BLaER1 treated with 17β-estradiol and CSF1 and Interleukin-3, amounts not matched to agents 10 nM and 100 nM (cell line): ENCODE results near the gene DUSP5.
"Not testable (repeated sequence)": the region's sequence is repeated elsewhere in the genome, so short reads cannot be mapped to it uniquely, and the experiment has no call there.

Experiments
- H3K27ac ChIP-seq, 11 experiments: shearing (Covaris generic); formaldehyde crosslinking; 2 replicates each; pipeline ENCODE4 v1.8.1; 2022
- H3K27me3 ChIP-seq, 11 experiments: shearing (Covaris generic); formaldehyde crosslinking; 2 replicates each; pipeline ENCODE4 v1.8.1; 2022
- H3K36me3 ChIP-seq, 11 experiments: shearing (Covaris generic); formaldehyde crosslinking; 2 replicates each; pipeline ENCODE4 v1.8.1; 2022
- H3K4me1 ChIP-seq, 10 experiments: shearing (Covaris generic); formaldehyde crosslinking; 2 replicates each; pipeline ENCODE4 v1.8.1; 2022
- H3K4me2 ChIP-seq, 11 experiments: shearing (Covaris generic); formaldehyde crosslinking; 2 replicates each; pipeline ENCODE4 v1.8.1; 2022
- H3K4me3 ChIP-seq, 10 experiments: shearing (Covaris generic); formaldehyde crosslinking; 2 replicates each; pipeline ENCODE4 v1.8.1; 2022
- H3K9ac ChIP-seq, 11 experiments: shearing (Covaris generic); formaldehyde crosslinking; 2 replicates each; pipeline ENCODE4 v1.8.1; 2022
- H3K9me3 ChIP-seq, 11 experiments: shearing (Covaris generic); formaldehyde crosslinking; replicated peaks in 1 of 11; 2 replicates each; pipeline ENCODE4 v1.8.1; 2022
- H4K20me1 ChIP-seq, 11 experiments: shearing (Covaris generic); formaldehyde crosslinking; 2 replicates each; pipeline ENCODE4 v1.8.1; 2022
- Cebpa-rat ChIP-seq, 11 experiments: shearing (Covaris generic); IDR thresholded peaks; 2 replicates each; pipeline ENCODE4 v1.8.1; 2022

The DUSP5 gene

GRCh38 chr10:110527731-110528171 lies 30.0 kb downstream of the DUSP5 start:
- H3K4me1 ChIP-seq: peaks cover 40 to 82% (median 57%) of the 10 kb centered on the region in 10 experiments
- H3K27me3 ChIP-seq: peaks cover 4 to 10% (median 8%) of the 10 kb centered on the region in 11 experiments; a peak in 14 of 22 replicates
- peak overlapping the region; percentile 48 to 74 (median 63) for H3K4me2 ChIP-seq
- no peaks in the 10 kb centered on the region for H3K9me3 ChIP-seq
- H4K20me1 ChIP-seq: no peaks in the 10 kb centered on the region
- H3K36me3 ChIP-seq: no peaks in the 10 kb centered on the region
- H3K9ac ChIP-seq: no peak overlapping the region; a peak in 1 of 22 replicates
- peak overlapping the region in 1 of 11 experiments; percentile 5; a peak in 2 of 22 replicates for H3K27ac ChIP-seq
- no peak for TF ChIP-seq Cebpa-rat (IDR thresholded peaks at IDR 0.05)
- no peak overlapping the region for H3K4me3 ChIP-seq

GRCh38 chr10:110528224-110528996 lies 30.7 kb downstream of the DUSP5 start:
- no peaks in the 10 kb centered on the region for H4K20me1 ChIP-seq
- peaks cover 4 to 10% (median 8%) of the 10 kb centered on the region in 11 experiments; a peak in 14 of 22 replicates for H3K27me3 ChIP-seq
- H3K9me3 ChIP-seq: no peaks in the 10 kb centered on the region
- peak overlapping the region in 1 of 11 experiments; percentile 5; a peak in 2 of 22 replicates for H3K27ac ChIP-seq
- TF ChIP-seq Cebpa-rat (IDR thresholded peaks at IDR 0.05): no peak
- peaks cover 47 to 88% (median 64%) of the 10 kb centered on the region in 10 experiments for H3K4me1 ChIP-seq
- no peaks in the 10 kb centered on the region for H3K36me3 ChIP-seq
- H3K9ac ChIP-seq: no peak overlapping the region; a peak in 1 of 22 replicates
- H3K4me3 ChIP-seq: no peak overlapping the region
- peak overlapping the region; percentile 48 to 74 (median 63) for H3K4me2 ChIP-seq

- TF ChIP-seq Cebpa-rat (IDR thresholded peaks at IDR 0.05): 0 out of 22 replicates have a peak, but pooled peaks of 1 of the 11 experiments have one; percentile 18
- H4K20me1 ChIP-seq, H3K4me3 ChIP-seq, H3K9ac ChIP-seq, H3K27ac ChIP-seq, H3K36me3 ChIP-seq, H3K9me3 ChIP-seq: not testable (repeated sequence)
- peaks cover 53 to 92% (median 70%) of the 10 kb centered on the region in 10 experiments for H3K4me1 ChIP-seq
- peaks cover 4 to 10% (median 8%) of the 10 kb centered on the region in 11 experiments; a peak in 14 of 22 replicates for H3K27me3 ChIP-seq
- H3K4me2 ChIP-seq: peak overlapping the region; percentile 48 to 74 (median 63)
Measured at GRCh38 chr10:110528997-110529524, 31.4 kb downstream of the DUSP5 start.

DNA sequence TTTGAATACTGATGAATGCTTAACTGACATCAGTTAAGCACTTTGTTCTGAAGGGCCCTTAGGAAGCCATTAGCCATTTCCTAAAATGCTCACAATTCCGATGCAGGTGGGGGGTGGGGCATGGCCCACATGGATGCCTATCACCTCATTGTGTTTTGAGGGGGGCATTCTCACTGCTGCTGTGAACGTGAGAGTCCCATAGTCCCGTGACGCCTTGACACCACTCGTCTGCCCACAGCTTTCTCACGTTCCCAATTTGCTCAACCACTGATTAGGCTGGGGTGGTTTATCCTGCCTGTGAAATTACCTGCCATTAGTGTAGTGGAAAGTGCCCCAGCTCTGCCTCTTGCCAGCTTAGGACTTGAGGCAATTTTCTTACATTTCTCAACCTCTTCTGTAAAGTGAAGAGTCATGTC lies 31.9 kb downstream of the DUSP5 start:
- Histone ChIP-seq H3K4me2 (peak overlapping the region; percentile 48 to 74 (median 63); a peak in 19 of 22 replicates), H3K9ac (no peak overlapping the region), H3K27ac (no peak overlapping the region), H3K4me1 (peaks cover 59 to 92% (median 75%) of the 10 kb centered on the region in 10 experiments), H3K4me3 (no peak overlapping the region), H3K27me3 (peaks cover 4 to 10% (median 8%) of the 10 kb centered on the region in 11 experiments; a peak in 14 of 22 replicates), H3K36me3 (no peaks in the 10 kb centered on the region), H4K20me1 (no peaks in the 10 kb centered on the region), H3K9me3 (no peaks in the 10 kb centered on the region)
- TF ChIP-seq Cebpa-rat (IDR thresholded peaks at IDR 0.05): no peak

DNA sequence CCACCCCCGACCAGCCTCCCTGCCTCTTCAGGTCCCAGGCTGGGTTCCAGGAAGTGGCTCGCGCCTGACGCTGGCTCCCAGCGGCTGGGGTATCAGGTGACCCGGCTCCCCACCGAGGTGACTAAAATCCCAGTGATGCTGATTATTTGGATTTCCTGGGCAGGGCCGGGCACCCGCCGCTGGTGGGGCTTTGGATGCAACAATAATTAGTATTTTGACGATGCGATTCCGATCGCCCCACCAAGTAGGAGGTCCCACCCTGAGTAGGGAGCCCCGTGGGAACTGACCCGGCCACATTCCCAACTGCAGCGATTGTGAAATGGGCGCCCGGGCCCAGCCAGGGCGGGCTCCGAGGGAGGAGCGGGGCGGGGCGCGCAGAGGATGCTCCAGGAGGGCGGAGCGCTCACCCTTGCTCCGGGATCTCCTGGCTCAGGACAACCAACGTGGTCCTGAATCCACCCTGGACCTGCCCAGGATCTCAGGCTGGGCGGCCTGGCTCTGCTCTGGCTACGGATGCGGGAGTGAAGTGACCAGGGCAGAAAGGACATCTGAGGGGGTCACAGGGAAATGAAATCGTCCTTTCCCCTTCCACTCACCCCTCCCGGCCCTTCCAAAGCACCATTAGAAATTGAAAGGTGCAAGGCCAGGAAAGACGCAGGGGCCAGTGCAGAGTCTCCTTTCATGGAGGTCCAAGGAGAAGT lies 32.6 kb downstream of the DUSP5 start:
- Histone ChIP-seq H3K4me3 (no peak overlapping the region), H3K27ac (no peak overlapping the region), H3K9ac (no peak overlapping the region), H3K9me3 (no peaks in the 10 kb centered on the region), H3K4me1 (peaks cover 66 to 92% (median 81%) of the 10 kb centered on the region in 10 experiments), H3K36me3 (no peaks in the 10 kb centered on the region), H4K20me1 (no peaks in the 10 kb centered on the region; a peak in 1 of 22 replicates), H3K27me3 (peaks cover 4 to 10% (median 8%) of the 10 kb centered on the region in 11 experiments; a peak in 14 of 22 replicates), H3K4me2 (peak overlapping the region; percentile 30 to 72 (median 56); a peak in 20 of 22 replicates)
- TF ChIP-seq Cebpa-rat (IDR thresholded peaks at IDR 0.05): no peak

DNA sequence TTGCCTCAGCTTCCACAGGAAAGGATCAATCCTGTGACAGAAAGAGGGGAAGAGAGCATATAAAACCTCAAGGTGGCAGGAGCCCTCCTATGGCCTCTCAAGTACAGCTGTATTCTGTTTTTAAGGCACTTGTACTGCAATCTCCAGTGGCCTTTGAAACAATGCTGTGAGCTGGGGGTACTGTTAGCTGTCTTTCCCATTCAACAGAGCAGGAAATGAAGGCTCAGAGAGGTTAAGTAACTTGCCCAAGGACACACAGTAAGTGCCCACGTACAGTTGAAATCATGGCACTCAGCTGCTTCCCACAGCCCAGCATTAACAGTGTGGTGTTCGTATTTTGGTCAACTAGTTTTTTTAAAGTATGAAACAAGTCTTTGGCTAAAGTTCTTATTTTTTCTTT lies 34.0 kb downstream of the DUSP5 start:
- no peak for TF ChIP-seq Cebpa-rat (IDR thresholded peaks at IDR 0.05)
- H4K20me1 ChIP-seq: peaks cover 0 to 10% (median 0%) of the 10 kb centered on the region in 11 experiments; a peak in 4 of 22 replicates
- H3K27ac ChIP-seq: no peak overlapping the region
- H3K9me3 ChIP-seq: no peaks in the 10 kb centered on the region
- H3K36me3 ChIP-seq: no peaks in the 10 kb centered on the region
- no peak overlapping the region for H3K4me3 ChIP-seq
- peaks cover 76 to 93% (median 85%) of the 10 kb centered on the region in 10 experiments for H3K4me1 ChIP-seq
- no peak overlapping the region for H3K9ac ChIP-seq
- peaks cover 4 to 10% (median 8%) of the 10 kb centered on the region in 11 experiments; a peak in 14 of 22 replicates for H3K27me3 ChIP-seq
- peak overlapping the region in 5 of 11 experiments; percentile 63 to 93 (median 91); a peak in 5 of 22 replicates for H3K4me2 ChIP-seq

DNA sequence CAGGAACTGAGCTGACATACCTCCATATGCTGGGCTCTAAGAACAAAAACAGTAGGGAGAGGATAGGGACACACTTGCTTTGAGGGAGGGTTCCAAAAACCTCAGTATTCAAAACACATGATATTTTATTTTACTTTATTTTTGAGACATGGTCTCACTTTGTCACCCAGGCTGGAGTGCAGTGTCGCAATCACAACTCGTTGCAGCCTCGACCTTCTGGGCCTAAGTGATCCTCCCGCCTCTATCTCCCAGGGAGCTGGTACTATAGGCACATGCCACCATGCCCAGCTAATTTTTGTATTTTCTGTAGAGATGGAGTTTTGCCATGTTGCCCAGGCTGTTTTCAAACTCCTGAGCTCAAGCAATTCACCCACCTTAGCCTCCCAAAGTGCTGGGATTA lies 34.9 kb downstream of the DUSP5 start:
- not testable (repeated sequence) for H3K36me3 ChIP-seq, H3K4me3 ChIP-seq, H4K20me1 ChIP-seq, H3K27ac ChIP-seq, H3K9ac ChIP-seq, H3K9me3 ChIP-seq
- Histone ChIP-seq H3K4me1 (peaks cover 82 to 96% (median 90%) of the 10 kb centered on the region in 10 experiments), H3K27me3 (peaks cover 4 to 10% (median 8%) of the 10 kb centered on the region in 11 experiments; a peak in 14 of 22 replicates), H3K4me2 (peak overlapping the region; percentile 46 to 93 (median 84); a peak in 21 of 22 replicates)
- TF ChIP-seq Cebpa-rat (IDR thresholded peaks at IDR 0.05): peak in 8 of 11 experiments; percentile 18 to 86 (median 56); a peak in 10 of 22 replicates

DNA sequence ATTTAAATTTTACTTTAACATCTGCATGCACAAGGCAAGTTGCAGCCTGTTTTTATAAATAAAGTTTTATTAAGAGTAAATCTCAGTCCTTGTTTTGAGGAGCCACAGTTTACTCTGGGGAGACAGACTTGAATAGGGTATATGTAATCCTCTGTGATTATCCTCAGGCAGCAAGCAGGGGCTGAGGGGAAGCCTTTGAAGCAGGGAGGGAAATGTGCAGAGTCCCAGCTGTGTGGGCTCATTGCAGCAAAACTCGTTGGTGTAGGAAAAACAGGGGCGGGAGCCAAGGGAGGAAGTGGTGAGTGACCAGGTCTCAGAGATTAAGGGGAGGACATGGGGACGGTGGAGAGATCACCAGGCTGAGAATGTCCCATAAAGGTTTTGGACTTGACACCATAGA lies 35.4 kb downstream of the DUSP5 start:
- Histone ChIP-seq H3K27me3 (peaks cover 4 to 10% (median 8%) of the 10 kb centered on the region in 11 experiments; a peak in 14 of 22 replicates), H3K27ac (no peak overlapping the region; a peak in 1 of 22 replicates), H3K9ac (no peak overlapping the region), H3K4me1 (peaks cover 79 to 94% (median 88%) of the 10 kb centered on the region in 10 experiments), H3K9me3 (no peaks in the 10 kb centered on the region), H3K4me2 (peak overlapping the region; percentile 46 to 93 (median 84); a peak in 21 of 22 replicates), H4K20me1 (peaks cover 0 to 10% (median 0%) of the 10 kb centered on the region in 11 experiments; a peak in 4 of 22 replicates), H3K36me3 (no peaks in the 10 kb centered on the region), H3K4me3 (no peak overlapping the region)
- TF ChIP-seq Cebpa-rat (IDR thresholded peaks at IDR 0.05): no peak
